ENCODE results near the gene EIF4G1. TPM values are rescaled to one million over a fixed set of nuclear protein-coding genes. Genes with fewer than 3 reads are reported as not detected.

The EIF4G1 gene
- total RNA-seq, 1 experiment from 2014 or later, result 312 TPM

DNA sequence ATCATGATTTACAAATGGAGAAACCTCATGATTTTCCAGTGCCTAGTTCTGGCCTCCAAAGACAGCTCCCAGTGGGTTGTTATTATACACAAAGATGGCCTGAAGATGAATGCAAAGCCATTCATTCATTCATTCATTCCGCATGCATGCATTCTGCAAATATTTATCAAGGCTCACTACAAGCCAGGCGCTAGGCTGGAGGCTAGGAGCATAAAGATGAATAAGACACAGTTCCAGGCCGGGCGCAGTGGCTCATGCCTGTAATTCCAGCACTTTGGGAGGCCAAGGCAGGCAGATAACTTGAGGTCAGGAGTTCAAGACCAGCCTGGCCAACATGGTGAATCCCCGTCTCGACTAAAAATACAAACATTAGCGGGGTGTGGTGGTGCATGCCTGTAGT is 17.8 kb upstream of the EIF4G1 start:
- H3K4me3 ChIP-seq, result no peak overlapping the region
- H3K27ac ChIP-seq, result no peak overlapping the region
- no peaks in the 10 kb centered on the region for H3K9me3 ChIP-seq (replicated peaks)
- no peaks in the 10 kb centered on the region; the same call in 1 of the 2 replicates for H3K27me3 ChIP-seq
- H3K4me1 ChIP-seq, result no peaks in the 10 kb centered on the region
- DNase-seq, result no peak
- peaks cover 15% of the 10 kb centered on the region for H3K36me3 ChIP-seq

DNA sequence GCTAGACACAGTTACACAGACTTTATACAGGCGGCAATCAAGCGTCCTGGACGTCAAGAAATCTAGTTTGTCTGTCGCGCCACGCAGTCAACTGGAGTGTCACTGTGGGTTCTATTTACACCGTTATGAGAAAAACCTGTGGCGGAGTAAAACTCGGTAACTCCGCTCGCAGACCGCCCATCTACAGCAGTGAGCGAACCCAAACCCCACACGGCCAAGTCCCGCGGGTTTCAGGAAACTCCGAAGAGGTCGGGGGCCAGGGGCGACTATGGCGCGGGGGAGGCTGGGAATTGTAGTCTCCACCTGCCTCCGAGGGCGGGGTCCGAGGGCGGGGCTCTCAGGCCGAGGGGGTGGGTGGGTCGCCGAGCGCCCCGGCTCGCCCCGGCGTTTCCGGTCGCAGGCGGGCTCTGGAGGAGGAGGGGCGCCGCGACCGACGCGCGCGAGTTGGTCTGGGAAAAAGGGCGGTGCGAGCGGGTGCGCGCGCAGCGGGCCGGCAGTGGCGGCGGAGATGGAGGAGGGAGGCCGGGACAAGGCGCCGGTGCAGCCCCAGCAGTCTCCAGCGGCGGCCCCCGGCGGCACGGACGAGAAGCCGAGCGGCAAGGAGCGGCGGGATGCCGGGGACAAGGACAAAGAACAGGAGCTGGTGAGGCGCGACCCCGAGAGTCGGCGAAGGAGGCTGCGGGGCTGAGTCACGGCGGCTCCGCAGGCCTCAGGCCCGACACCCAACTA is 15.5 kb upstream of the EIF4G1 start, which contains the start of gene PSMD2:
Gene PSMD2, plus strand, starts transcription at position 483 of the 729 bp plus-strand sequence. Its CDS starts 26 bp downstream, at position 509.
- Histone ChIP-seq H3K27ac (peak within 1 kb of the TSS; percentile 60), H3K4me1 (no peaks in the 10 kb centered on the region), H3K9me3 (replicated peaks) (no peaks in the 10 kb centered on the region), H3K27me3 (no peaks in the 10 kb centered on the region), H3K36me3 (peaks cover 36% of the 10 kb centered on the region), H3K4me3 (peak within 1 kb of the TSS; percentile 99)
- peak; percentile 96 to 97 for DNase-seq

DNA sequence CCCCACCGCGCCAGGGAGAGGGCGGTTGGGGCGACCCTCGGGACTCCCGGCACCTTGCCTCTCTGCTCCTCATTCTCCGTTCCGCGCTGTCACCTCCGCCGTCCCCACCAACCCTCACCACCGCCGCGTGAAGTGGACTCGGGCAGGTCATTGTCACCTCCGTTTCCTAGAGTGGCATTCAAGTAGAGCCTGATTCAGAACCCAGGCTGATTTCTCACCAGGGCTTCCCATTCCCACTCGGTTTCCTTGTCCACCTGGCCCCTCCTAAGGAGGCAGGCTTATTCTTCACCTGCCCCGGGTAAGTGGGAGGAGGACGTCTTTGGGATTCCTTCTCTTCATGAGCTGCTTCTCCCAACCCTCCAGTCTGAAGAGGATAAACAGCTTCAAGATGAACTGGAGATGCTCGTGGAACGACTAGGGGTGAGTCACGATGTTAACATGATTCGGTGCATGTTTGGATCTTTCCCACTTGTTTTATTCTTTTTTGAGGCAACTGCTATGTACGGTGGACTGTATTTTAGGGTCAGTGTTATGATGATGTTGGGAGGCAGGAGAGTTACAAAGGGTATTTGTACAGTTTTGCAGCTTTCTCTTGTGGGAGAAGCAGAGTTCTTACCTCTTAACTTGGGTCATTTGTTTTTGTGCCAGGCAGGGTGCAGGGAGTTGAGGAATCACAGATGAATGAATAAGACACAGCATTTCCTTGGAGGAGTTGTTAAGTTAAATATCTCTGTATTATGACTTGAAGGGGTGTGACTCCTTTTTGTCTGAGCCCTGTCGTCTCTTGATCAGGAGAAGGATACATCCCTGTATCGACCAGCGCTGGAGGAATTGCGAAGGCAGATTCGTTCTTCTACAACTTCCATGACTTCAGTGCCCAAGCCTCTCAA is 14.7 kb upstream of the EIF4G1 start:
- Histone ChIP-seq H3K4me3 (peak overlapping the region; percentile 99), H3K4me1 (no peaks in the 10 kb centered on the region), H3K27me3 (no peaks in the 10 kb centered on the region), H3K27ac (peak overlapping the region; percentile 60), H3K36me3 (peaks cover 43% of the 10 kb centered on the region), H3K9me3 (replicated peaks) (no peaks in the 10 kb centered on the region)
- no peak for DNase-seq

DNA sequence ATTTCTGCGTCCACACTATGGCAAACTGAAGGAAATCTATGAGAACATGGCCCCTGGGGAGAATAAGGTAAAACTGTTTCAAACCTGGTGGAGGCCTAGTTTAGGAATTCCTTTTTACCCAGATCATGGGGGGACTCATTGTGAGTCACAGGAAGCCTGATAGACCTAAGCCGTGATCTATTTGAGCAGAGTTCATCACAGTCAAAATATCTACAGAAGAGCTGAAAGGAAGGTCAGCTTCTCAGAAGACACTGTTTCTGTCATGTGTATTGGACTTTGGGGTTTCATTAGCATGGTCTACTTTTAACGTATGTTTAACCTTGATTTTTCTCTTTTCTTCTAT is 14.1 kb upstream of the EIF4G1 start:
- Histone ChIP-seq H3K4me3 (peak overlapping the region; percentile 99), H3K27ac (no peak overlapping the region), H3K9me3 (replicated peaks) (no peaks in the 10 kb centered on the region), H3K36me3 (peaks cover 45% of the 10 kb centered on the region), H3K4me1 (no peaks in the 10 kb centered on the region), H3K27me3 (no peaks in the 10 kb centered on the region)
- DNase-seq, result no peak

DNA sequence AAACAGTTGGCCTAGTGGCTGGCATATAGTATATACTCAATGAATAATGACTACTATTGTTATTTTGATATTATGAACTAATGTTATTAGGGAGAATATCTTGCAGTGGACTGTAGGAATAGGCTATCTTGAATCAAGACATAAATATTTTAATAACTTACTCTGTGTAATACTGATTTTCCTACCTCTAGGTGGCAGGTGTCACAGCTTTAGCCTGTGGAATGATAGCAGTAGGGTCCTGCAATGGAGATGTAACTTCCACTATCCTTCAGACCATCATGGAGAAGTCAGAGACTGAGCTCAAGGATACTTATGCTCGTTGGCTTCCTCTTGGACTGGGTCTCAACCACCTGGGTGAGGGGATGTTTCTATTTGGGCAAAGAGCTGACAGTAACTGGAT is 8.8 kb upstream of the EIF4G1 start:
- H3K27me3 ChIP-seq, result no peaks in the 10 kb centered on the region
- no peaks in the 10 kb centered on the region for H3K9me3 ChIP-seq (replicated peaks)
- H3K4me1 ChIP-seq, result no peaks in the 10 kb centered on the region
- no peak for DNase-seq
- peaks cover 74% of the 10 kb centered on the region for H3K36me3 ChIP-seq
- H3K4me3 ChIP-seq, result no peak overlapping the region
- H3K27ac ChIP-seq, result no peak overlapping the region

DNA sequence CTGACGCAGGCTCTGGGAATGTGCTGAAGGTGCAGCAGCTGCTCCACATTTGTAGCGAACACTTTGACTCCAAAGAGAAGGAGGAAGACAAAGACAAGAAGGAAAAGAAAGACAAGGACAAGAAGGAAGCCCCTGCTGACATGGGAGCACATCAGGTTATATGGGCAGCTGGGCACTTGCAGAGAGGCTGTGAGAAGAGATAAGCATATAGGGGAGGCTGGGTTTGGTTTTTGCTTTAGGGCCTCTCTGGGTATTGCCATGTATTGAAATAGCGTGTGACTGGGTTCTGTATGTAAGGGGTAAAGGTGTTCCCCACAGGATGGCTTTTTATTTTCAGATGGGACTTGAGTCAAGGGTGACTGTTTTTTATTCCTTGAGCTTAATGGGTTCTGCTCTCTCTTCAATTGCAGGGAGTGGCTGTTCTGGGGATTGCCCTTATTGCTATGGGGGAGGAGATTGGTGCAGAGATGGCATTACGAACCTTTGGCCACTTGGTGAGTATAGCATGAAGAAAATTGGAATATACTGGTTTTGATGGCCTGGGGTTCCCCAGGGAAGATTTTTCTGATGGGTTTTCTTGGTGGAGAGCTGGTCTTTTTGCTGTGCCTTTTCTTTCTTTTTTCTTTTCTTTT is 7.9 kb upstream of the EIF4G1 start:
- no peak overlapping the region for H3K4me3 ChIP-seq
- H3K27me3 ChIP-seq, result no peaks in the 10 kb centered on the region
- no peaks in the 10 kb centered on the region for H3K4me1 ChIP-seq
- DNase-seq, result no peak
- H3K27ac ChIP-seq, result no peak overlapping the region
- H3K9me3 ChIP-seq (replicated peaks), result no peaks in the 10 kb centered on the region
- peaks cover 65% of the 10 kb centered on the region for H3K36me3 ChIP-seq

DNA sequence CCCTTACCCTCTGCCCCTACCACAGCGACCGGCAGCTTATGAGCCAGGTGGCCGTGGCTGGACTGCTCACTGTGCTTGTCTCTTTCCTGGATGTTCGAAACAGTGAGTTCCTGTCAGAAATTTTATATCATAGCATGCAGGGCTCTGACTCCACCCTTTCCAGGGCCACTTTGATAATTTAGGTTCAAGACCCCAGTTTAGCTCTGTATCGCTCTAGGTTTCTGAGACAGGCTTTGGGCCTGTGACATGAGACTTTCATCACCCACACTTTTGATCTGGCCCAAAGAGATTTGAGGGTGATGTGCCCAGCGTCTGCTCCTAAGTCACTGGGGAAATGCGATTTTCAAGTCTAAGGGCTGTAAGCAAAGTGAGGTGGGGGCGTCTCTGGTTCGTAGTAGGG is 6.5 kb upstream of the EIF4G1 start:
- Histone ChIP-seq H3K27me3 (no peaks in the 10 kb centered on the region), H3K36me3 (peaks cover 50% of the 10 kb centered on the region), H3K4me3 (no peak overlapping the region), H3K4me1 (no peaks in the 10 kb centered on the region), H3K27ac (no peak overlapping the region), H3K9me3 (replicated peaks) (no peaks in the 10 kb centered on the region)
- DNase-seq, result no peak

DNA sequence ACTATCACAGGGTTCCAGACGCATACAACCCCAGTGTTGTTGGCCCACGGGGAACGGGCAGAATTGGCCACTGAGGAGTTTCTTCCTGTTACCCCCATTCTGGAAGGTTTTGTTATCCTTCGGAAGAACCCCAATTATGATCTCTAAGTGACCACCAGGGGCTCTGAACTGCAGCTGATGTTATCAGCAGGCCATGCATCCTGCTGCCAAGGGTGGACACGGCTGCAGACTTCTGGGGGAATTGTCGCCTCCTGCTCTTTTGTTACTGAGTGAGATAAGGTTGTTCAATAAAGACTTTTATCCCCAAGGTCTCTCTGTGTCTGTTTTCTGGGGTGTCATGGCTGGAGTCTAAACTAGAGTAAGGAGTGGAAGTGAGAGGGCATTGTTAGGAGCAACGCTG is 5.7 kb upstream of the EIF4G1 start:
- no peak for DNase-seq
- Histone ChIP-seq H3K4me3 (no peak overlapping the region), H3K9me3 (replicated peaks) (no peaks in the 10 kb centered on the region), H3K27me3 (no peaks in the 10 kb centered on the region), H3K27ac (no peak overlapping the region), H3K36me3 (peaks cover 43% of the 10 kb centered on the region), H3K4me1 (0 out of 2 replicates have a peak, but pooled peaks cover 2% of the 10 kb centered on the region)

DNA sequence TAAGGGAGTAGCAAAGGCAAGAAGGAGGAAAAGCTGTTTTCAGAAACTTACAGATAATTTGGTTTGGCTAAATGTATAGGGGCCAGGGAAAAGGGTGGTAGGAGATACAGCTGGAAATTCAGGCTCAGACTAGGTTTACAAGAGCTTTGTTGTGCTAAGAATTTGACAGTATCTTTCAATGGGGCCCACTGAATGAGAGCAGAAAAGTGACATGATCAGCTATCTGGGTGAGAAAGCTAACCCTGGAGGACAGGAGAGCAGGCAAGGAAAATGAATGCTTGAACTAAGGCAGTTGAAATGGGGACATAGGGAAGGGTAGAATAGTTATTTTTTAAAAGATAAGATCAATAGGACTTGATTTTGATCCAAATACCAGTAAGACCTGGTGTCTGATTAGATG is 2.8 kb upstream of the EIF4G1 start:
- H3K27me3 ChIP-seq, result no peaks in the 10 kb centered on the region
- H3K4me1 ChIP-seq, result peaks cover 3% of the 10 kb centered on the region; the same call in 1 of the 2 replicates
- no peak for DNase-seq
- no peak overlapping the region for H3K4me3 ChIP-seq
- no peak overlapping the region for H3K27ac ChIP-seq
- no peaks in the 10 kb centered on the region for H3K9me3 ChIP-seq (replicated peaks)
- peaks cover 28% of the 10 kb centered on the region for H3K36me3 ChIP-seq

DNA sequence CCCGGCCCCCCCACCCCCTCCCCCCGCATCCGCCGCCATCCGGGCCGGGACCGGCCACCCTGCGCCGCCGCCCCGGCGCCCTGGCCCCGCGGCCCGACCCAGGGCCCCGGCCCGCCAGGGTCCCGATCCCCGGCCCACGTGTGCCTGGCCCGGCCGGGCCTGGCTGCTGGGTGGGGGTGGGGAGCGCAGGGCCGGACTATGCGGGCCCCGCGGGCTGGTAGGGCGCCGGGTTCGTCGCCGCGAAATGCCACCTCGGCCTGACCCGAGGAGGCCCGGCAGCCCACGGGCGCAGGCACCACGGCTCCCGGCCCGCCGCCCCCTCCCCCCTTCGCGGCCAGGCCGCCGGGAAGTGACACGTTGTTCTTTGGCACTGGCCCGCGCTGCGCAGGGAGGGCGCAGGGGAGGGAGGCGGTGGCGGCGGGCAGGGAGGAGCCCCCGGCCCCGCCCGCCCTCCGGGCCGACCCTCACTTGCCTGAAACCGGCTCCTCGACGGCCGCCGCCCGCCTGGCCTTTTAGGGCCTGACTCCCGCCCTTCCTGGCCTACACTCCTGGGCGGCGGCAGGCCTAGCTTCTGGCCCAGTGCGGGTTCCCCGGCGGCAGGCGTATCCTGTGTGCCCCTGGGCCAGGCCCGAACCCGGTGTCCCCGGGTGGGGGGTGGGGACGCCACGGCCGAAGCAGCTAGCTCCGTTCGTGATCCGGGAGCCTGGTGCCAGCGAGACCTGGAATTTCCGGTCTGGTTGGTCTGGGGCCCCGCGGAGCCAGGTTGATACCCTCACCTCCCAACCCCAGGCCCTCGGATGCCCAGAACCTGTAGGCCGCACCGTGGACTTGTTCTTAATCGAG is 515 bp downstream of the EIF4G1 start:
- no peaks in the 10 kb centered on the region for H3K9me3 ChIP-seq (replicated peaks)
- H3K27me3 ChIP-seq, result no peaks in the 10 kb centered on the region
- peak overlapping the region; percentile 80 for H3K4me3 ChIP-seq
- peaks cover 40% of the 10 kb centered on the region for H3K36me3 ChIP-seq
- peaks cover 3% of the 10 kb centered on the region; the same call in 1 of the 2 replicates for H3K4me1 ChIP-seq
- peak; percentile 27 to 38 for DNase-seq
- peak overlapping the region; percentile 68 for H3K27ac ChIP-seq

DNA sequence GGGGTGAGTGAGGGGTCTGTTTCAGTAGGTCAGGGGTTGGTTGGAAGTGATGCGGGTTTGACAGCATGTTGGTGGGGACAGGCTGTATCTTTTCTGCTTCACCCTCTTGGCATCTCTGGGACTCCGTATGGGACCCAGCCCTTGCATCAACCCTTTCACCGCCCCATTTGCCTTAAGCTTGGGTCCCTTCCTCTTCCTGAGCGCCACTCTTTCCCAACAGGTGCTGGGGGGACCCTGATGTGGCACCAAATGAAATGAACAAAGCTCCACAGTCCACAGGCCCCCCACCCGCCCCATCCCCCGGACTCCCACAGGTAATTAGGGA is 1.1 kb downstream of the EIF4G1 start:
- peak overlapping the region; percentile 80 for H3K4me3 ChIP-seq
- no peak for DNase-seq
- H3K9me3 ChIP-seq (replicated peaks), result no peaks in the 10 kb centered on the region
- H3K27ac ChIP-seq, result peak overlapping the region; percentile 68
- H3K36me3 ChIP-seq, result peaks cover 45% of the 10 kb centered on the region
- no peaks in the 10 kb centered on the region for H3K27me3 ChIP-seq
- H3K4me1 ChIP-seq, result peaks cover 3% of the 10 kb centered on the region; the same call in 1 of the 2 replicates

DNA sequence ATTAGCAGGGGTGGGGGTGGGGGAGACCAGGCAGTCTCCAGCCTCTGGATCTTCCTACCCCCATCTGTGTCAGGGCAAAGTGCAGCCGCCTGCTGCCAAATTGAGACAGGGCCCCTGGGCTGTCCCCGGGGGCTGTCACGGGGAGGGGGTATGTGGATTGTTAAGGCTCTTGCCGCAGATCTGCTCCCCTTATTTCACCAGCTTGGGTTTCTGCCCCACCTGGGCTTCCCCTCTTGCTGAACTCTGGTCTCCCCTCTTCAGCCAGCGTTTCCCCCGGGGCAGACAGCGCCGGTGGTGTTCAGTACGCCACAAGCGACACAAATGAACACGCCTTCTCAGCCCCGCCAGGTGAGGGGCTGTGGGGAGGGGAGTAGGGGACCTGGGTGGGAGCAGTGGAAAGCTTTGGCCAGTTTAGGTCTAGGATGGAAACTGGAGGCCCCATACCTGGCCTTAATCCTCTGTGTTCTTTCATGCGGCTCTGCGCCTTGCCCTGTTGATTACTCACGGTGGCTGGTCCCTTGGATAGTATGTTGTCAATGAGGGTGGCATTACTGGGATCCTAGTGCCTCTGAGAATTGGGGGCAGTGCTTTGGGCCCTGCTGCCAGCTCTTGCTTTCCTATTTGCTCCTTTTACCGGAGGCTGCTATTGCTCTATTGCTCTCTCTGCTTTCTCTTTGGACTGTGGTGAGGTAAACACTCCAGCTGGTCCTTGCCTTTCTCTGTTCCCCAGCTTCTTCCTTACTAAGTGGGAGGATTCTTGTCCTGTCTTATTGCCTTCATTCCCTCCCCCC is 1.7 kb downstream of the EIF4G1 start:
- peaks cover 50% of the 10 kb centered on the region for H3K36me3 ChIP-seq
- no peak for DNase-seq
- H3K4me1 ChIP-seq, result peaks cover 3% of the 10 kb centered on the region; the same call in 1 of the 2 replicates
- peak overlapping the region; percentile 80 for H3K4me3 ChIP-seq
- no peaks in the 10 kb centered on the region for H3K9me3 ChIP-seq (replicated peaks)
- H3K27me3 ChIP-seq, result no peaks in the 10 kb centered on the region
- no peak overlapping the region for H3K27ac ChIP-seq

DNA sequence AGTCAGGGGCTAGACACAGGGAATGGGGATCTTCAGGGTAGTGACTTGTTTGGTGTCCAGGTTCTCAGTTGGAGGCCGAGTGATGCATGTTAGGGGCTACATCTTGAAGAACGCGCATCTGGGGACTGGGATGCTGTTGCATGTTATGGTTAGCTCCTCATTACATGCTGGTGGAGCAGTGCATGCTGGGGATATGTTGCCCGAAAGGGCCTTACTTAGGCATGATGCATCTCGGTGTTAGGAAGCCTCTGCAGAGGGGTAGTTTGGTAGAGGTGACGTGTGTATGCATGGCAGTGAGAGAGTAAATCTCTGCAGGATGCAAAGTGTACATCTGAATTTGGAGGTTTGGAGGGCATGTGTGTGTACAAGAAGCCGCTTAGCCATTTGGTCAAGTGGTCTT is 2.4 kb downstream of the EIF4G1 start:
- H3K9me3 ChIP-seq (replicated peaks), result no peaks in the 10 kb centered on the region
- H3K27ac ChIP-seq, result no peak overlapping the region
- no peak overlapping the region; the same call in 1 of the 2 replicates for H3K4me3 ChIP-seq
- H3K36me3 ChIP-seq, result peaks cover 58% of the 10 kb centered on the region
- H3K27me3 ChIP-seq, result no peaks in the 10 kb centered on the region
- peaks cover 3% of the 10 kb centered on the region; the same call in 1 of the 2 replicates for H3K4me1 ChIP-seq
- DNase-seq, result no peak
